SH-SY5Y (cell line): ENCODE data around the gene PTTG1IP.

Experiments
- GATA2 ChIP-seq: IDR thresholded peaks from 2 replicates; pipeline ENCODE4 v1.6.1; 2011; ENCODE audit warnings: mild to moderate bottlenecking, low read depth, low read length
- GATA3 ChIP-seq: IDR thresholded peaks from 2 replicates; pipeline ENCODE4 v1.6.1; 2011; ENCODE audit warnings: low read depth, mild to moderate bottlenecking, low read length, moderate library complexity

DNA sequence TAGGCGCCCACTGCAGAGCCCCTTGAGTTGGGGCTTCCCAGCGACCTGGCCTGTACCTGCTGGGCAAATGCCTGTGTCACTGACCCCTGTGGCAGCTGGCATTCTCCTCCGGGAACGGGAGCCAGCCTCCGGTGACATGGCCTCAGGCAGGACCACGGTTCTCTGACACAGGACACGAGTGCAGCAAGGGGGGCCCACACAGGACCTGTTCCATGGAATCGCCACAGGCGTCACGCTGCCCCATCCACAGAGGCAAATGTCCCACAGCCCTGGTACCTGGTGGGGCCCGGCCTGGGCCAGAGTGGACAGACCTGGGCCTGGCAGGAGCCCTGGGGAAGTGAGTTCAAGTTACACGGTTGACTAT is 44.6 kb upstream of the PTTG1IP start:
- TF ChIP-seq GATA3 (no peak), GATA2 (no peak)
